Loucy (cell line): ENCODE data around the gene STYXL2.

ENCODE experiments used
- EZH2phosphoT487 ChIP-seq: fragments of 200-600 bp; IDR thresholded peaks from 2 replicates; pipeline ENCODE4 v1.6.1; 2018; ENCODE audit warnings: antibody characterized with exemption, mild to moderate bottlenecking, moderate library complexity, borderline replicate concordance
- TF ChIP-seq, protein P1 (sequence below): fragments of 200-600 bp; sonication (generic); conservative IDR thresholded peaks from 2 replicates; pipeline ENCODE4 v1.5.1; 2014; ENCODE audit warnings: mild to moderate bottlenecking, antibody characterized with exemption, low read length

- TF ChIP-seq, protein P1, sequence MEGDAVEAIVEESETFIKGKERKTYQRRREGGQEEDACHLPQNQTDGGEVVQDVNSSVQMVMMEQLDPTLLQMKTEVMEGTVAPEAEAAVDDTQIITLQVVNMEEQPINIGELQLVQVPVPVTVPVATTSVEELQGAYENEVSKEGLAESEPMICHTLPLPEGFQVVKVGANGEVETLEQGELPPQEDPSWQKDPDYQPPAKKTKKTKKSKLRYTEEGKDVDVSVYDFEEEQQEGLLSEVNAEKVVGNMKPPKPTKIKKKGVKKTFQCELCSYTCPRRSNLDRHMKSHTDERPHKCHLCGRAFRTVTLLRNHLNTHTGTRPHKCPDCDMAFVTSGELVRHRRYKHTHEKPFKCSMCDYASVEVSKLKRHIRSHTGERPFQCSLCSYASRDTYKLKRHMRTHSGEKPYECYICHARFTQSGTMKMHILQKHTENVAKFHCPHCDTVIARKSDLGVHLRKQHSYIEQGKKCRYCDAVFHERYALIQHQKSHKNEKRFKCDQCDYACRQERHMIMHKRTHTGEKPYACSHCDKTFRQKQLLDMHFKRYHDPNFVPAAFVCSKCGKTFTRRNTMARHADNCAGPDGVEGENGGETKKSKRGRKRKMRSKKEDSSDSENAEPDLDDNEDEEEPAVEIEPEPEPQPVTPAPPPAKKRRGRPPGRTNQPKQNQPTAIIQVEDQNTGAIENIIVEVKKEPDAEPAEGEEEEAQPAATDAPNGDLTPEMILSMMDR = no peak
- TF ChIP-seq EZH2phosphoT487 = no peak
Observed at GRCh38 chr1:167130829-167131510, 37.1 kb downstream of the STYXL2 start.
